HAP-1 (cell line): ENCODE results near the gene NEFH.
"Not testable (repeated sequence)": the region's sequence is repeated elsewhere in the genome, so short reads cannot be mapped to it uniquely, and the experiment has no call there.

Experiments used
- DNase-seq, 2 experiments: peaks; one replicate each; pipeline ENCODE4 v3.0.0-alpha.2; 2016 to 2020; ENCODE audit warnings: low spot score in 2 of 2
- H3K27me3 ChIP-seq: fragments of 250-450 bp; sonication (Bioruptor Pico); 2 replicates; pipeline ENCODE4 v1.5.1; 2020; ENCODE audit warnings: low read depth, mild to moderate bottlenecking, moderate library complexity
- H3K36me3 ChIP-seq: fragments of 250-450 bp; sonication (Bioruptor Pico); replicated peaks from 2 replicates; pipeline ENCODE4 v1.5.1; 2020; ENCODE audit warnings: mild to moderate bottlenecking
- H3K4me1 ChIP-seq: fragments of 250-450 bp; sonication (Bioruptor Pico); 2 replicates; pipeline ENCODE4 v1.5.1; 2020; ENCODE audit warnings: mild to moderate bottlenecking
- H3K4me3 ChIP-seq: fragments of 250-450 bp; sonication (Bioruptor Pico); 2 replicates; pipeline ENCODE4 v1.5.1; 2020; ENCODE audit warnings: mild to moderate bottlenecking, moderate library complexity
- H3K9me3 ChIP-seq: fragments of 250-450 bp; sonication (Bioruptor Pico); 2 replicates; pipeline ENCODE4 v1.5.1; 2020; ENCODE audit warnings: mild to moderate bottlenecking, moderate library complexity
- in situ Hi-C: fragments of 300-500 bp; cut with MboI; formaldehyde crosslinking; loops from 3 replicates; pipeline ENCODE4 v1.14.3; 2020; ENCODE audit warnings: low sequenced_read_pairs, inconsistent platforms, mixed read lengths

Gene NEFH

GRCh38 chr22:29479417-29480261, at the start of gene NEFH:
NEFH (plus strand) TSS chr22:29480218; CDS start chr22:29480263, 45 bp downstream.
- H3K4me1 ChIP-seq, result 0 out of 2 replicates have a peak, but pooled peaks cover 5% of the 10 kb centered on the region
- no peaks in the 10 kb centered on the region for H3K36me3 ChIP-seq
- in situ Hi-C loops, result no loop called here
- no peak for DNase-seq
- no peak within 1 kb of the TSS for H3K4me3 ChIP-seq
- H3K9me3 ChIP-seq, result no peaks in the 10 kb centered on the region
- peaks cover 8% of the 10 kb centered on the region for H3K27me3 ChIP-seq

GRCh38 chr22:29431986-29432385, 48.0 kb upstream of the NEFH start:
- no peaks in the 10 kb centered on the region for H3K27me3 ChIP-seq
- no peak overlapping the region for H3K4me3 ChIP-seq
- peaks cover 21% of the 10 kb centered on the region for H3K4me1 ChIP-seq
- peak; percentile 48 to 61 for DNase-seq
- H3K36me3 ChIP-seq, result no peaks in the 10 kb centered on the region
- no peaks in the 10 kb centered on the region for H3K9me3 ChIP-seq
- in situ Hi-C loops, result no loop called here

- DNase-seq, result no peak
- Histone ChIP-seq H3K9me3 (no peaks in the 10 kb centered on the region), H3K36me3 (no peaks in the 10 kb centered on the region), H3K4me1 (peaks cover 21% of the 10 kb centered on the region), H3K4me3 (no peak overlapping the region), H3K27me3 (no peaks in the 10 kb centered on the region)
- in situ Hi-C loops, result no loop called here
Observed at GRCh38 chr22:29433856-29434255, 46.2 kb upstream of the NEFH start.

- Histone ChIP-seq H3K36me3 (no peaks in the 10 kb centered on the region), H3K9me3 (no peaks in the 10 kb centered on the region), H3K4me3 (no peak overlapping the region), H3K4me1 (peaks cover 21% of the 10 kb centered on the region), H3K27me3 (no peaks in the 10 kb centered on the region)
- in situ Hi-C loops, result no loop called here
- DNase-seq, result no peak
Observed at GRCh38 chr22:29434288-29434687, 45.7 kb upstream of the NEFH start.

- Histone ChIP-seq H3K4me3 (no peak overlapping the region), H3K36me3 (no peaks in the 10 kb centered on the region), H3K4me1 (peaks cover 21% of the 10 kb centered on the region), H3K9me3 (no peaks in the 10 kb centered on the region), H3K27me3 (no peaks in the 10 kb centered on the region)
- in situ Hi-C loops, result no loop called here
- DNase-seq, result no peak
Observed at GRCh38 chr22:29435236-29436136, 44.5 kb upstream of the NEFH start.

- H3K27me3 ChIP-seq, H3K9me3 ChIP-seq, H3K4me3 ChIP-seq, DNase-seq, in situ Hi-C loops, H3K36me3 ChIP-seq: not testable (repeated sequence)
- peaks cover 17% of the 10 kb centered on the region for H3K4me1 ChIP-seq
Observed at GRCh38 chr22:29438283-29438682, 41.7 kb upstream of the NEFH start, which contains the start of gene RFPL1. RFPL1 (plus strand) TSS chr22:29438583.

- Histone ChIP-seq H3K36me3 (no peaks in the 10 kb centered on the region), H3K4me1 (peaks cover 14% of the 10 kb centered on the region), H3K4me3 (no peak overlapping the region), H3K9me3 (no peaks in the 10 kb centered on the region), H3K27me3 (no peaks in the 10 kb centered on the region)
- no peak for DNase-seq
- in situ Hi-C loops, result no loop called here
Observed at GRCh38 chr22:29442976-29443375, 37.0 kb upstream of the NEFH start.

- Histone ChIP-seq H3K4me1 (peaks cover 14% of the 10 kb centered on the region), H3K9me3 (no peaks in the 10 kb centered on the region), H3K4me3 (no peak overlapping the region), H3K36me3 (no peaks in the 10 kb centered on the region), H3K27me3 (no peaks in the 10 kb centered on the region)
- in situ Hi-C loops, result no loop called here
- DNase-seq, result peak; percentile 24 to 35
Observed at GRCh38 chr22:29443452-29443851, 36.6 kb upstream of the NEFH start.

- Histone ChIP-seq H3K27me3 (no peaks in the 10 kb centered on the region), H3K36me3 (no peaks in the 10 kb centered on the region), H3K9me3 (no peaks in the 10 kb centered on the region), H3K4me1 (peaks cover 14% of the 10 kb centered on the region), H3K4me3 (no peak overlapping the region)
- peak in 1 of 2 experiments; percentile 48 for DNase-seq
- in situ Hi-C loops, result no loop called here
Observed at GRCh38 chr22:29443861-29444792, 35.9 kb upstream of the NEFH start.

GRCh38 chr22:29445508-29445907, 34.5 kb upstream of the NEFH start:
- H3K4me3 ChIP-seq, result no peak overlapping the region
- in situ Hi-C loops, result no loop called here
- no peaks in the 10 kb centered on the region for H3K9me3 ChIP-seq

GRCh38 chr22:29447906-29448305, 32.1 kb upstream of the NEFH start:
- no peaks in the 10 kb centered on the region for H3K9me3 ChIP-seq
- in situ Hi-C loops, result no loop called here

More at GRCh38 chr22:29445508-29445907, 34.5 kb upstream of the NEFH start:
- no peaks in the 10 kb centered on the region for H3K27me3 ChIP-seq
- DNase-seq, result no peak
- peaks cover 22% of the 10 kb centered on the region for H3K4me1 ChIP-seq
- H3K36me3 ChIP-seq, result no peaks in the 10 kb centered on the region

GRCh38 chr22:29449296-29449875, 30.6 kb upstream of the NEFH start:
- H3K36me3 ChIP-seq, result no peaks in the 10 kb centered on the region
- H3K4me3 ChIP-seq, result no peak overlapping the region
- H3K4me1 ChIP-seq, result peaks cover 10% of the 10 kb centered on the region
- no peaks in the 10 kb centered on the region for H3K9me3 ChIP-seq
- DNase-seq, result no peak
- no peaks in the 10 kb centered on the region for H3K27me3 ChIP-seq
- in situ Hi-C loops, result no loop called here

More at GRCh38 chr22:29447906-29448305, 32.1 kb upstream of the NEFH start:
- H3K4me1 ChIP-seq, result peaks cover 21% of the 10 kb centered on the region
- no peak overlapping the region for H3K4me3 ChIP-seq
- no peak for DNase-seq
- H3K27me3 ChIP-seq, result no peaks in the 10 kb centered on the region
- no peaks in the 10 kb centered on the region for H3K36me3 ChIP-seq

GRCh38 chr22:29450222-29450621, 29.8 kb upstream of the NEFH start:
- Histone ChIP-seq H3K4me1 (peaks cover 10% of the 10 kb centered on the region), H3K9me3 (no peaks in the 10 kb centered on the region), H3K4me3 (no peak overlapping the region), H3K27me3 (no peaks in the 10 kb centered on the region), H3K36me3 (no peaks in the 10 kb centered on the region)
- DNase-seq, result peak; percentile 73 to 86
- in situ Hi-C loops, result no loop called here
